Peyer's patch (tissue), 4 donors: ENCODE results near the gene BTBD17.

Experiments
- POLR2A ChIP-seq, 2 donors: fragments of 450-650 bp; IDR thresholded peaks; one replicate each; pipeline ENCODE4 v1.5.1; 2017; ENCODE audit warnings: antibody characterized with exemption in 2 of 2, mild to moderate bottlenecking in 2 of 2, moderate library complexity in 2 of 2
- TF ChIP-seq, protein P1 (sequence below), 6 experiments: fragments of 450-650 bp in 4 of 6; fragments of 200-600 bp in 2 of 6; sonication (generic) in 1 of 6; IDR thresholded peaks; one replicate each; pipeline ENCODE4 v1.5.1; 2017 to 2019; ENCODE audit warnings: antibody characterized with exemption in 6 of 6, mild to moderate bottlenecking in 3 of 6, moderate library complexity in 1 of 6

DNA sequence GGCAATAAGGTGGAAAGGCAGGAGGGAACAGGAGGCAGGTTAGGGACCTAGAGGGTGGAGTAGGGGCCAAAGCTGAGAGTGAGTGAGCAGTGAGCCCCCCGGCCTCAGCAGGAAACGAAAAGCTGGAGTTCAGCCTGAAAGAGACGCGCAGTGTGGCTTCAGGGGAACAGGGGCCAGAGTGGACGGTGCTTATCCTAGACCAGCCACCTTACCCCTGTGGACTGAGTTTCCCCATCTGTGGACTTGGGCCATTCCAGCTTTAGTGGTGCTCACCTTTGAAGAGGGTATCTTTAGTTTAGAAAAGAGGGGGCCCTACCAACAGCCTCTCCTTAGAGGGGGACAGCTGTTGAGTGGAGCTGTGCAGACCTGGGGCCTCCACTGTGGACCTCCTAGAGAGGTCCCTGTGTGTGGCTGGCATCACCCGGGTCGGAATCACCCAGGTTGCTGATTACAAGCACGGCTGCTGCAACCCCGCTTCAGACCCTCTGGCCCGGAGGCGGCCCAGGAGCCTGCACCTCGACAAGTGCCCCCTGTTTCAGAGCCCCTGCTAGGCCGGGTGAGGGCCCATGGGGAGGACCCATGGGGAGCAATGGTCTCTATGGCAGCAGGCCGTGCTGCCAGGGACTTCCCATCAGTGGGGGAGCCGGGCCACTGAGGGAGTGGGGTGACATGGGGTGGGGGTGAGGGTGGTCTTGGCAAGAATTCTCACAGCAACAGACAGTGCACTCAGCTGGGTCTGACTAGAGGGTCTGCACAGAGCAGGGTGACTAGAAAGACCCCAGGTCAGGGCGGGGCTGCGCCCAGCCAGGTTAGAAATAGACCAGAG, 8.2 kb upstream of the BTBD17 start:
- TF ChIP-seq POLR2A (IDR thresholded peaks at IDR 0.05), result no peak
- TF ChIP-seq, protein P1, sequence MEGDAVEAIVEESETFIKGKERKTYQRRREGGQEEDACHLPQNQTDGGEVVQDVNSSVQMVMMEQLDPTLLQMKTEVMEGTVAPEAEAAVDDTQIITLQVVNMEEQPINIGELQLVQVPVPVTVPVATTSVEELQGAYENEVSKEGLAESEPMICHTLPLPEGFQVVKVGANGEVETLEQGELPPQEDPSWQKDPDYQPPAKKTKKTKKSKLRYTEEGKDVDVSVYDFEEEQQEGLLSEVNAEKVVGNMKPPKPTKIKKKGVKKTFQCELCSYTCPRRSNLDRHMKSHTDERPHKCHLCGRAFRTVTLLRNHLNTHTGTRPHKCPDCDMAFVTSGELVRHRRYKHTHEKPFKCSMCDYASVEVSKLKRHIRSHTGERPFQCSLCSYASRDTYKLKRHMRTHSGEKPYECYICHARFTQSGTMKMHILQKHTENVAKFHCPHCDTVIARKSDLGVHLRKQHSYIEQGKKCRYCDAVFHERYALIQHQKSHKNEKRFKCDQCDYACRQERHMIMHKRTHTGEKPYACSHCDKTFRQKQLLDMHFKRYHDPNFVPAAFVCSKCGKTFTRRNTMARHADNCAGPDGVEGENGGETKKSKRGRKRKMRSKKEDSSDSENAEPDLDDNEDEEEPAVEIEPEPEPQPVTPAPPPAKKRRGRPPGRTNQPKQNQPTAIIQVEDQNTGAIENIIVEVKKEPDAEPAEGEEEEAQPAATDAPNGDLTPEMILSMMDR (IDR thresholded peaks at IDR 0.05), result no peak
